IMR-90 (cell line): ENCODE measurements around the gene CSTA.

Experiments
- CEBPB ChIP-seq: IDR thresholded peaks from 2 replicates; pipeline ENCODE4 v1.6.1; 2012; ENCODE audit warnings: low read depth, low read length, improper control_type of control experiment
- CHD1 ChIP-seq: IDR thresholded peaks from 2 replicates; pipeline ENCODE4 v1.6.1; 2012; ENCODE audit warnings: low read depth, low read length, improper control_type of control experiment
- CTCF ChIP-seq: conservative IDR thresholded peaks from 2 replicates; pipeline ENCODE4 v1.5.1; 2012; ENCODE audit warnings: mild to moderate bottlenecking, low read depth, low read length, improper control_type of control experiment
- ELK1 ChIP-seq: fragments of 150-350 bp; IDR thresholded peaks from 2 replicates; pipeline ENCODE4 v1.6.1; 2016; ENCODE audit warnings: low read depth, mild to moderate bottlenecking, low read length, moderate library complexity, borderline replicate concordance
- MXI1 ChIP-seq: IDR thresholded peaks from 2 replicates; pipeline ENCODE4 v1.6.1; 2012; ENCODE audit warnings: low read depth, mild to moderate bottlenecking, low read length, moderate library complexity, borderline replicate concordance
- POLR2A ChIP-seq: IDR thresholded peaks from 2 replicates; pipeline ENCODE4 v1.6.1; 2012; ENCODE audit warnings: mild to moderate bottlenecking, low read depth, low read length
- RAD21 ChIP-seq: IDR thresholded peaks from 2 replicates; pipeline ENCODE4 v1.6.1; 2012; ENCODE audit warnings: low read length, improper control_type of control experiment
- RCOR1 ChIP-seq: IDR thresholded peaks from 2 replicates; pipeline ENCODE4 v1.6.1; 2012; ENCODE audit warnings: mild to moderate bottlenecking, low read length, improper control_type of control experiment; ENCODE audit not compliant: insufficient replicate concordance
- SMC3 ChIP-seq: fragments of 150-350 bp; IDR thresholded peaks from 2 replicates; pipeline ENCODE4 v1.6.1; 2016; ENCODE audit warnings: low read depth, mild to moderate bottlenecking, antibody characterized with exemption, low read length, moderate library complexity

GRCh38 chr3:122353215-122353614 lies 28.2 kb downstream of the CSTA start:
- TF ChIP-seq CTCF = no peak
- no peak for TF ChIP-seq RCOR1
- TF ChIP-seq RAD21 = no peak
- no peak for TF ChIP-seq POLR2A
- TF ChIP-seq SMC3 = no peak
- TF ChIP-seq ELK1 = no peak
- no peak for TF ChIP-seq CHD1
- TF ChIP-seq MXI1 = no peak
- TF ChIP-seq CEBPB = no peak
